Activated CD4-positive, alpha-beta T cell treated with anti-CD3 and anti-CD28 coated beads for 1 hour (primary cell): ENCODE results near the gene CFAP97D2.
"Not testable (repeated sequence)": the region's sequence is repeated elsewhere in the genome, so short reads cannot be mapped to it uniquely, and the experiment has no call there.

Experiments
- DNase-seq: peaks from one replicate; pipeline ENCODE4 v3.0.0-alpha.2; 2020

Gene CFAP97D2

GRCh38 chr13:114236227-114236626, 57.2 kb downstream of the CFAP97D2 start:
- no peak for DNase-seq

- no peak for DNase-seq
Observed at GRCh38 chr13:114237415-114238112, 58.5 kb downstream of the CFAP97D2 start.

- no peak for DNase-seq
Observed at GRCh38 chr13:114241918-114242317, 62.9 kb downstream of the CFAP97D2 start.

GRCh38 chr13:114243971-114244370, 64.9 kb downstream of the CFAP97D2 start:
- DNase-seq, result no peak

GRCh38 chr13:114244637-114245036, 65.6 kb downstream of the CFAP97D2 start:
- DNase-seq, result no peak

GRCh38 chr13:114248011-114248410, 69.0 kb downstream of the CFAP97D2 start:
- DNase-seq, result no peak

GRCh38 chr13:114249077-114249476, 70.0 kb downstream of the CFAP97D2 start:
- DNase-seq, result no peak

GRCh38 chr13:114251639-114252440, 72.8 kb downstream of the CFAP97D2 start:
- DNase-seq, result not testable (repeated sequence)

GRCh38 chr13:114256547-114256946, 77.5 kb downstream of the CFAP97D2 start:
- DNase-seq, result no peak

GRCh38 chr13:114257014-114257413, 78.0 kb downstream of the CFAP97D2 start:
- no peak for DNase-seq

GRCh38 chr13:114258589-114258988, 79.5 kb downstream of the CFAP97D2 start:
- DNase-seq, result no peak

GRCh38 chr13:114259374-114259773, 80.3 kb downstream of the CFAP97D2 start:
- DNase-seq, result no peak

- DNase-seq, result no peak
Observed at GRCh38 chr13:114259974-114260373, 80.9 kb downstream of the CFAP97D2 start.

- no peak for DNase-seq
Observed at GRCh38 chr13:114260814-114261213, 81.8 kb downstream of the CFAP97D2 start.

- DNase-seq, result no peak
Observed at GRCh38 chr13:114261328-114261965, 82.4 kb downstream of the CFAP97D2 start.

GRCh38 chr13:114263578-114263977, 84.5 kb downstream of the CFAP97D2 start:
- DNase-seq, result no peak

- DNase-seq, result not testable (repeated sequence)
Observed at GRCh38 chr13:114264313-114264712, 85.3 kb downstream of the CFAP97D2 start.

GRCh38 chr13:114264886-114265611, 86.0 kb downstream of the CFAP97D2 start:
- DNase-seq, result no peak

GRCh38 chr13:114266241-114266640, 87.2 kb downstream of the CFAP97D2 start:
- no peak for DNase-seq

- no peak for DNase-seq
Observed at GRCh38 chr13:114268344-114269280, 89.6 kb downstream of the CFAP97D2 start.

- DNase-seq, result no peak
Observed at GRCh38 chr13:114269281-114269770, 90.3 kb downstream of the CFAP97D2 start.
